ENCODE data around the gene NPLOC4.

DNA sequence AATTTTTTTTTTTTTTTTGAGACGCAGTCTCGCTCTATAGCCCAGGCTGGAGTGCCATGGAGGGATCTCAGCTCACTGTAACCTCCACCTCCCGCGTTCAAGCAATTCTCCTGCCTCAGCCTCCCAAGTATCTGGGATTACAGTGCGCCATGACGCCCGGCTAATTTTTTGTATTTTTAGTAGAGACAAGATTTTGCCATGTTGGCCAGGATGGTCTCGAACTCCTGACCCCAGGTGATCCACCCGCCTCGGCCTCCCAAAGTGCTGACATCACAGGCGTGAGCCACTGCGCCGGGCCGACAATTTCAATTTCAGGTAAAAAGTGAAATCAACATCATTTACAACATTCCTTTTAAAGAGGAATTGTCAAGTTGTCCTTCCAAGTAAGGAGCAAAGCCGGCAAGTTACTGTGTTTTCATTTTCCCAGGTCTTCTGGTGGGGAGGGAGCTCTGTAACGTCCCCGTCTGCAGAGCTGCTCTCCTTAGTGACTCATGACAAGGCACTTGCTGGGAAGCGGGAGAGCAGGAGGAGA is 873 bp downstream of the NPLOC4 start:
- TF ChIP-seq, protein P1, sequence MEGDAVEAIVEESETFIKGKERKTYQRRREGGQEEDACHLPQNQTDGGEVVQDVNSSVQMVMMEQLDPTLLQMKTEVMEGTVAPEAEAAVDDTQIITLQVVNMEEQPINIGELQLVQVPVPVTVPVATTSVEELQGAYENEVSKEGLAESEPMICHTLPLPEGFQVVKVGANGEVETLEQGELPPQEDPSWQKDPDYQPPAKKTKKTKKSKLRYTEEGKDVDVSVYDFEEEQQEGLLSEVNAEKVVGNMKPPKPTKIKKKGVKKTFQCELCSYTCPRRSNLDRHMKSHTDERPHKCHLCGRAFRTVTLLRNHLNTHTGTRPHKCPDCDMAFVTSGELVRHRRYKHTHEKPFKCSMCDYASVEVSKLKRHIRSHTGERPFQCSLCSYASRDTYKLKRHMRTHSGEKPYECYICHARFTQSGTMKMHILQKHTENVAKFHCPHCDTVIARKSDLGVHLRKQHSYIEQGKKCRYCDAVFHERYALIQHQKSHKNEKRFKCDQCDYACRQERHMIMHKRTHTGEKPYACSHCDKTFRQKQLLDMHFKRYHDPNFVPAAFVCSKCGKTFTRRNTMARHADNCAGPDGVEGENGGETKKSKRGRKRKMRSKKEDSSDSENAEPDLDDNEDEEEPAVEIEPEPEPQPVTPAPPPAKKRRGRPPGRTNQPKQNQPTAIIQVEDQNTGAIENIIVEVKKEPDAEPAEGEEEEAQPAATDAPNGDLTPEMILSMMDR (conservative IDR thresholded peaks at IDR 0.05; ENCODE audit: low read length) = no peak
- TF ChIP-seq EZH2phosphoT487 (IDR thresholded peaks at IDR 0.05; ENCODE audit: borderline replicate concordance) = no peak

Measured in Loucy (cell line).